ENCODE data around the gene GUCY2D.

DNA sequence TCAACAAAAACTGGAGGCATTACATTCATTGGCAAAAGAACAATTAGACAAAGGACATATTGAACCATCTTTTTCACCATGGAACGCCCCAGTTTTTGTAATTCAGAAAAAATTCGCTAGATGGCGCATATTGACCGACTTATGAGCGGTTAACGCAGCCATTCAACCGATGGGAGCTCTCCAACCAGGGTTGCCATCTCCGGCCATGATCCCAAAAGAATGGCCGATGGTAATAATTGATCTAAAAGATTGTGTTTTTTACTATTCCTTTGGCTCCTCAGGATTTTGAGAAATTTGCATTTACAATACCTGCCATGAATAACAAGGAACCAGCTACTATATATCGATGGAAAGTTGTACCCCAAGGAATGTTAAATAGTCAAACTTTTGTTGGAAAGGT lies 57.9 kb downstream of the GUCY2D start:
- TF ChIP-seq, protein P1, sequence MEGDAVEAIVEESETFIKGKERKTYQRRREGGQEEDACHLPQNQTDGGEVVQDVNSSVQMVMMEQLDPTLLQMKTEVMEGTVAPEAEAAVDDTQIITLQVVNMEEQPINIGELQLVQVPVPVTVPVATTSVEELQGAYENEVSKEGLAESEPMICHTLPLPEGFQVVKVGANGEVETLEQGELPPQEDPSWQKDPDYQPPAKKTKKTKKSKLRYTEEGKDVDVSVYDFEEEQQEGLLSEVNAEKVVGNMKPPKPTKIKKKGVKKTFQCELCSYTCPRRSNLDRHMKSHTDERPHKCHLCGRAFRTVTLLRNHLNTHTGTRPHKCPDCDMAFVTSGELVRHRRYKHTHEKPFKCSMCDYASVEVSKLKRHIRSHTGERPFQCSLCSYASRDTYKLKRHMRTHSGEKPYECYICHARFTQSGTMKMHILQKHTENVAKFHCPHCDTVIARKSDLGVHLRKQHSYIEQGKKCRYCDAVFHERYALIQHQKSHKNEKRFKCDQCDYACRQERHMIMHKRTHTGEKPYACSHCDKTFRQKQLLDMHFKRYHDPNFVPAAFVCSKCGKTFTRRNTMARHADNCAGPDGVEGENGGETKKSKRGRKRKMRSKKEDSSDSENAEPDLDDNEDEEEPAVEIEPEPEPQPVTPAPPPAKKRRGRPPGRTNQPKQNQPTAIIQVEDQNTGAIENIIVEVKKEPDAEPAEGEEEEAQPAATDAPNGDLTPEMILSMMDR (IDR thresholded peaks at IDR 0.05), result peak in 5 of 7 experiments; percentile 55 to 80 (median 71)
- no peak for TF ChIP-seq POLR2A (IDR thresholded peaks at IDR 0.05)
- no peak for TF ChIP-seq EP300 (IDR thresholded peaks at IDR 0.05)

All from stomach (tissue), 4 donors.